HEK293 (cell line): ENCODE data around the gene ZNF648.

Source experiments
- CTCF ChIA-PET: fragments of 350-600 bp; formaldehyde crosslinking; extraction: SDS; loops from one replicate; lab custom pipeline; 2021; ENCODE audit warnings: antibody characterized with exemption; lab: Yijun Ruan, JAX
- POLR2A ChIA-PET: fragments of 300-600 bp; formaldehyde crosslinking; extraction: SDS; loops from one replicate; lab custom pipeline; 2020; ENCODE audit warnings: antibody characterized with exemption, inconsistent platforms; lab: Yijun Ruan, JAX
- H3K27ac ChIP-seq: fragments of 200-500 bp; sonication (Bioruptor generic); 2 replicates; pipeline ENCODE4 v1.5.1; 2014; ENCODE audit warnings: low read depth, low read length, control low read depth, inconsistent platforms; ENCODE audit errors: extremely low read depth
- H3K36me3 ChIP-seq, 2 experiments: fragments of 200-500 bp in 1 of 2; sonication (Bioruptor generic) in 1 of 2; 1 replicate in 1 of 2; 2 replicates in 1 of 2; pipeline ENCODE4 v1.5.1; 2014 to 2017; ENCODE audit warnings: inconsistent platforms in 2 of 2, low read length in 2 of 2; ENCODE audit not compliant: control insufficient read depth in 2 of 2, insufficient read depth in 1 of 2
- H3K4me1 ChIP-seq: fragments of 200-500 bp; sonication (Bioruptor generic); 2 replicates; pipeline ENCODE4 v1.5.1; 2014; ENCODE audit warnings: mild to moderate bottlenecking, low read length, inconsistent platforms; ENCODE audit not compliant: control insufficient read depth, insufficient read depth
- H3K4me3 ChIP-seq: 2 replicates; pipeline ENCODE4 v1.5.1; 2011; ENCODE audit warnings: low read depth, mild to moderate bottlenecking, control low read depth, low read length, moderate library complexity
- H3K9me3 ChIP-seq: fragments of 200-500 bp; sonication (Bioruptor generic); 2 replicates; pipeline ENCODE4 v1.5.1; 2014; ENCODE audit warnings: low read depth, low read length, inconsistent platforms; ENCODE audit not compliant: control insufficient read depth, insufficient read depth
- FEZF1 ChIP-seq: fragments of 450-650 bp; formaldehyde crosslinking; IDR thresholded peaks from 2 replicates; pipeline ENCODE4 v1.5.1; 2016; ENCODE audit warnings: missing biosample characterization, missing genetic modification characterization
- GFI1B ChIP-seq: fragments of 450-650 bp; formaldehyde crosslinking; IDR thresholded peaks from 2 replicates; pipeline ENCODE4 v1.5.1; 2016; ENCODE audit warnings: missing biosample characterization, missing genetic modification characterization
- GLI4 ChIP-seq: fragments of 450-650 bp; formaldehyde crosslinking; IDR thresholded peaks from 2 replicates; pipeline ENCODE4 v1.5.1; 2016; ENCODE audit warnings: missing biosample characterization, missing genetic modification characterization
- PRDM1 ChIP-seq: fragments of 450-650 bp; formaldehyde crosslinking; IDR thresholded peaks from 2 replicates; pipeline ENCODE4; 2016; ENCODE audit warnings: missing biosample characterization, missing genetic modification characterization
- SCRT1 ChIP-seq: fragments of 450-650 bp; formaldehyde crosslinking; IDR thresholded peaks from 2 replicates; pipeline ENCODE4 v1.5.1; 2016; ENCODE audit warnings: missing biosample characterization, missing genetic modification characterization, borderline replicate concordance
- WT1 ChIP-seq: fragments of 450-650 bp; formaldehyde crosslinking; IDR thresholded peaks from 2 replicates; pipeline ENCODE4 v1.5.1; 2016; ENCODE audit warnings: missing biosample characterization, missing genetic modification characterization
- ZBTB7A ChIP-seq: fragments of 450-650 bp; formaldehyde crosslinking; IDR thresholded peaks from 2 replicates; pipeline ENCODE4 v1.5.1; 2016; ENCODE audit warnings: low read depth, missing biosample characterization, missing genetic modification characterization
- ZEB2 ChIP-seq: fragments of 450-650 bp; formaldehyde crosslinking; IDR thresholded peaks from 2 replicates; pipeline ENCODE4 v1.5.1; 2016; ENCODE audit warnings: missing biosample characterization, missing genetic modification characterization
- ZFP41 ChIP-seq: fragments of 450-650 bp; formaldehyde crosslinking; IDR thresholded peaks from 2 replicates; pipeline ENCODE4 v1.5.1; 2016; ENCODE audit warnings: missing biosample characterization, missing genetic modification characterization, borderline replicate concordance
- ZNF19 ChIP-seq: fragments of 450-650 bp; formaldehyde crosslinking; IDR thresholded peaks from 2 replicates; pipeline ENCODE4; 2016; ENCODE audit warnings: missing biosample characterization, missing genetic modification characterization, low read depth
- ZNF2 ChIP-seq: fragments of 450-650 bp; formaldehyde crosslinking; IDR thresholded peaks from 2 replicates; pipeline ENCODE4 v1.5.1; 2016; ENCODE audit warnings: missing biosample characterization, missing genetic modification characterization
- ZNF266 ChIP-seq: fragments of 450-650 bp; formaldehyde crosslinking; IDR thresholded peaks from 2 replicates; pipeline ENCODE4 v1.5.1; 2016; ENCODE audit warnings: missing biosample characterization, missing genetic modification characterization, low read depth
- ZNF514 ChIP-seq: fragments of 450-650 bp; formaldehyde crosslinking; IDR thresholded peaks from 2 replicates; pipeline ENCODE4 v1.5.1; 2016; ENCODE audit warnings: missing biosample characterization, missing genetic modification characterization
- ZNF529 ChIP-seq: fragments of 450-650 bp; formaldehyde crosslinking; IDR thresholded peaks from 2 replicates; pipeline ENCODE4 v1.5.1; 2017; ENCODE audit warnings: missing genetic modification characterization, missing biosample characterization; ENCODE audit not compliant: insufficient replicate concordance
- ZNF555 ChIP-seq: fragments of 450-650 bp; formaldehyde crosslinking; conservative IDR thresholded peaks from 2 replicates; pipeline ENCODE4 v1.5.1; 2017; ENCODE audit warnings: missing biosample characterization, mild to moderate bottlenecking, missing genetic modification characterization, inconsistent platforms
- ZNF658 ChIP-seq: fragments of 450-650 bp; formaldehyde crosslinking; IDR thresholded peaks from 2 replicates; pipeline ENCODE4; 2016; ENCODE audit warnings: missing biosample characterization, missing genetic modification characterization
- ZNF701 ChIP-seq: fragments of 450-650 bp; formaldehyde crosslinking; IDR thresholded peaks from 2 replicates; pipeline ENCODE4 v1.5.1; 2016; ENCODE audit warnings: missing biosample characterization, missing genetic modification characterization
- ZNF707 ChIP-seq: fragments of 450-650 bp; formaldehyde crosslinking; IDR thresholded peaks from 2 replicates; pipeline ENCODE4 v1.5.1; 2016; ENCODE audit warnings: missing biosample characterization, missing genetic modification characterization
- TF ChIP-seq, protein P1 (sequence below): fragments of 450-650 bp; formaldehyde crosslinking; IDR thresholded peaks from 2 replicates; pipeline ENCODE4 v1.5.1; 2016; ENCODE audit warnings: missing biosample characterization, missing genetic modification characterization
- TF ChIP-seq, protein P2 (sequence below): fragments of 450-650 bp; formaldehyde crosslinking; conservative IDR thresholded peaks from 2 replicates; pipeline ENCODE4 v1.5.1; 2016; ENCODE audit warnings: low read depth, missing biosample characterization, missing genetic modification characterization
- TF ChIP-seq, protein P3 (sequence below): fragments of 450-650 bp; formaldehyde crosslinking; IDR thresholded peaks from 2 replicates; pipeline ENCODE4 v1.5.1; 2016; ENCODE audit warnings: missing biosample characterization, missing genetic modification characterization, borderline replicate concordance
- TF ChIP-seq, protein P4 (sequence below): fragments of 450-650 bp; formaldehyde crosslinking; IDR thresholded peaks from 2 replicates; pipeline ENCODE4 v1.5.1; 2017; ENCODE audit warnings: missing biosample characterization, missing genetic modification characterization

The ZNF648 gene

DNA sequence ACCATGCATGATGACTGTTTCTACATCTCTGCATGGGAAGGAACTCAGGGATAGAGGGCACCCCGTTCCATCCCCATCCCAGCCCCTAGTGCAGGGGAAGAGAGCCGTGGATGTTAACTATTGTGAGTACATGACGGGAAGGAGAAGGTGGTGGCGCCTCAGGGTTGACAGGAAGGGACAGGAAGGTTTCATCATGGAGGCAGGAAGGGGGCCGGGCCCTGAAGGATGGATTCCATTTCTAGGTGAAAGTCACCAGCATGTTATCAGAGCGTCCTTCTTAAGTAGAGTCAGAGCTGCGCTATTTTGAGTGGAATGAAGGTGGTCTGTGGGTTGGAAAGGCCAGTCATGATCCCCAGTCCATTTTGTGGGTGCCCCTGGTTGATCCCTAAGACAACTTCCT, 25.1 kb upstream of the ZNF648 start:
- no peak for TF ChIP-seq ZNF529
- TF ChIP-seq, protein P1, sequence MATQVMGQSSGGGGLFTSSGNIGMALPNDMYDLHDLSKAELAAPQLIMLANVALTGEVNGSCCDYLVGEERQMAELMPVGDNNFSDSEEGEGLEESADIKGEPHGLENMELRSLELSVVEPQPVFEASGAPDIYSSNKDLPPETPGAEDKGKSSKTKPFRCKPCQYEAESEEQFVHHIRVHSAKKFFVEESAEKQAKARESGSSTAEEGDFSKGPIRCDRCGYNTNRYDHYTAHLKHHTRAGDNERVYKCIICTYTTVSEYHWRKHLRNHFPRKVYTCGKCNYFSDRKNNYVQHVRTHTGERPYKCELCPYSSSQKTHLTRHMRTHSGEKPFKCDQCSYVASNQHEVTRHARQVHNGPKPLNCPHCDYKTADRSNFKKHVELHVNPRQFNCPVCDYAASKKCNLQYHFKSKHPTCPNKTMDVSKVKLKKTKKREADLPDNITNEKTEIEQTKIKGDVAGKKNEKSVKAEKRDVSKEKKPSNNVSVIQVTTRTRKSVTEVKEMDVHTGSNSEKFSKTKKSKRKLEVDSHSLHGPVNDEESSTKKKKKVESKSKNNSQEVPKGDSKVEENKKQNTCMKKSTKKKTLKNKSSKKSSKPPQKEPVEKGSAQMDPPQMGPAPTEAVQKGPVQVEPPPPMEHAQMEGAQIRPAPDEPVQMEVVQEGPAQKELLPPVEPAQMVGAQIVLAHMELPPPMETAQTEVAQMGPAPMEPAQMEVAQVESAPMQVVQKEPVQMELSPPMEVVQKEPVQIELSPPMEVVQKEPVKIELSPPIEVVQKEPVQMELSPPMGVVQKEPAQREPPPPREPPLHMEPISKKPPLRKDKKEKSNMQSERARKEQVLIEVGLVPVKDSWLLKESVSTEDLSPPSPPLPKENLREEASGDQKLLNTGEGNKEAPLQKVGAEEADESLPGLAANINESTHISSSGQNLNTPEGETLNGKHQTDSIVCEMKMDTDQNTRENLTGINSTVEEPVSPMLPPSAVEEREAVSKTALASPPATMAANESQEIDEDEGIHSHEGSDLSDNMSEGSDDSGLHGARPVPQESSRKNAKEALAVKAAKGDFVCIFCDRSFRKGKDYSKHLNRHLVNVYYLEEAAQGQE (tag by site-specific recombination) = no peak
- no peak for TF ChIP-seq ZNF658 (tag by site-specific recombination)
- no peak for TF ChIP-seq PRDM1 (tag by site-specific recombination)
- TF ChIP-seq ZNF701 (tag by site-specific recombination) = no peak
- no peak for TF ChIP-seq ZNF19 (tag by site-specific recombination)
- no peak for TF ChIP-seq ZBTB7A (tag by site-specific recombination)
- TF ChIP-seq WT1 (tag by site-specific recombination) = no peak
- no peak for TF ChIP-seq ZNF514 (tag by site-specific recombination)
- no peak for TF ChIP-seq GLI4 (tag by site-specific recombination)
- TF ChIP-seq FEZF1 (tag by site-specific recombination) = no peak
- no peak for TF ChIP-seq ZNF707 (tag by site-specific recombination)
- TF ChIP-seq ZNF266 (tag by site-specific recombination) = no peak
- no peak for TF ChIP-seq ZEB2 (tag by site-specific recombination)
- no peak for TF ChIP-seq GFI1B (tag by site-specific recombination)
- ChIA-PET CTCF (interaction anchor here (0.7 to 4.9 kb wide), 5 partner anchors 10 to 508 kb away, joined by 3 to 80 read pairs (median 20); no protein-coding TSS in a partner anchor), POLR2A (interaction anchor here (1.0 kb wide), 1 partner anchor 305 kb away, joined by 3 read pairs; the partner anchor contains the start of gene GLUL)
- Histone ChIP-seq H3K4me3 (no peak overlapping the region), H3K4me1 (no peaks in the 10 kb centered on the region), H3K9me3 (no peaks in the 10 kb centered on the region), H3K36me3 (no peaks in the 10 kb centered on the region), H3K27ac (no peak overlapping the region)

DNA sequence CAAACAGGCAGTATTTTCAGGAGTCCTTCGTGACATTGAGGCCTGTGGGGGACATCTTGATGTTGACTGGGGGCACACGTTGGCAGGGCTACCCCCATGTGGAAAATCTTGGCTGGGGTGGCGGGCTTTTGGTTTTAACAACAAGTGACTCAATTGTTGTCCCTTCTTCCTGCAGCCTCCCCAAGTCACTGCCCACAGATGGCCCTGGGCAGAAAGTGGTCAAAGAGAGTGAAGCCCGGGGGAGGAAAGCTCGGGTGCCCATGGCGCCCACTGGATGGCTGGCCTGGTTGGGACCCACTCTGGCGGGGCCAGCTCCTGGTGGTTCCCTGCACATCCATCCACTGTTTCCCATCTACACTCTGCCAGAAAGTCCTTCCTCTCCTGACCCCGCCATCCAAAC, 24.6 kb upstream of the ZNF648 start:
- CTCF ChIA-PET = interaction anchor here (0.7 to 4.9 kb wide), 10 partner anchors 13 to 699 kb away, joined by 3 to 80 read pairs (median 6); no protein-coding TSS in a partner anchor
- no peaks in the 10 kb centered on the region for H3K36me3 ChIP-seq
- H3K9me3 ChIP-seq = no peaks in the 10 kb centered on the region
- POLR2A ChIA-PET = interaction anchor here (1.0 kb wide), 1 partner anchor 306 kb away, joined by 3 read pairs; the partner anchor contains the start of gene GLUL
- no peaks in the 10 kb centered on the region for H3K4me1 ChIP-seq
- H3K27ac ChIP-seq = no peak overlapping the region
- H3K4me3 ChIP-seq = no peak overlapping the region
- TF ChIP-seq, protein P2, sequence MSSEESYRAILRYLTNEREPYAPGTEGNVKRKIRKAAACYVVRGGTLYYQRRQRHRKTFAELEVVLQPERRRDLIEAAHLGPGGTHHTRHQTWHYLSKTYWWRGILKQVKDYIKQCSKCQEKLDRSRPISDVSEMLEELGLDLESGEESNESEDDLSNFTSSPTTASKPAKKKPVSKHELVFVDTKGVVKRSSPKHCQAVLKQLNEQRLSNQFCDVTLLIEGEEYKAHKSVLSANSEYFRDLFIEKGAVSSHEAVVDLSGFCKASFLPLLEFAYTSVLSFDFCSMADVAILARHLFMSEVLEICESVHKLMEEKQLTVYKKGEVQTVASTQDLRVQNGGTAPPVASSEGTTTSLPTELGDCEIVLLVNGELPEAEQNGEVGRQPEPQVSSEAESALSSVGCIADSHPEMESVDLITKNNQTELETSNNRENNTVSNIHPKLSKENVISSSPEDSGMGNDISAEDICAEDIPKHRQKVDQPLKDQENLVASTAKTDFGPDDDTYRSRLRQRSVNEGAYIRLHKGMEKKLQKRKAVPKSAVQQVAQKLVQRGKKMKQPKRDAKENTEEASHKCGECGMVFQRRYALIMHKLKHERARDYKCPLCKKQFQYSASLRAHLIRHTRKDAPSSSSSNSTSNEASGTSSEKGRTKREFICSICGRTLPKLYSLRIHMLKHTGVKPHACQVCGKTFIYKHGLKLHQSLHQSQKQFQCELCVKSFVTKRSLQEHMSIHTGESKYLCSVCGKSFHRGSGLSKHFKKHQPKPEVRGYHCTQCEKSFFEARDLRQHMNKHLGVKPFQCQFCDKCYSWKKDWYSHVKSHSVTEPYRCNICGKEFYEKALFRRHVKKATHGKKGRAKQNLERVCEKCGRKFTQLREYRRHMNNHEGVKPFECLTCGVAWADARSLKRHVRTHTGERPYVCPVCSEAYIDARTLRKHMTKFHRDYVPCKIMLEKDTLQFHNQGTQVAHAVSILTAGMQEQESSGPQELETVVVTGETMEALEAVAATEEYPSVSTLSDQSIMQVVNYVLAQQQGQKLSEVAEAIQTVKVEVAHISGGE (tag by site-specific recombination) = no peak
- TF ChIP-seq, protein P3, sequence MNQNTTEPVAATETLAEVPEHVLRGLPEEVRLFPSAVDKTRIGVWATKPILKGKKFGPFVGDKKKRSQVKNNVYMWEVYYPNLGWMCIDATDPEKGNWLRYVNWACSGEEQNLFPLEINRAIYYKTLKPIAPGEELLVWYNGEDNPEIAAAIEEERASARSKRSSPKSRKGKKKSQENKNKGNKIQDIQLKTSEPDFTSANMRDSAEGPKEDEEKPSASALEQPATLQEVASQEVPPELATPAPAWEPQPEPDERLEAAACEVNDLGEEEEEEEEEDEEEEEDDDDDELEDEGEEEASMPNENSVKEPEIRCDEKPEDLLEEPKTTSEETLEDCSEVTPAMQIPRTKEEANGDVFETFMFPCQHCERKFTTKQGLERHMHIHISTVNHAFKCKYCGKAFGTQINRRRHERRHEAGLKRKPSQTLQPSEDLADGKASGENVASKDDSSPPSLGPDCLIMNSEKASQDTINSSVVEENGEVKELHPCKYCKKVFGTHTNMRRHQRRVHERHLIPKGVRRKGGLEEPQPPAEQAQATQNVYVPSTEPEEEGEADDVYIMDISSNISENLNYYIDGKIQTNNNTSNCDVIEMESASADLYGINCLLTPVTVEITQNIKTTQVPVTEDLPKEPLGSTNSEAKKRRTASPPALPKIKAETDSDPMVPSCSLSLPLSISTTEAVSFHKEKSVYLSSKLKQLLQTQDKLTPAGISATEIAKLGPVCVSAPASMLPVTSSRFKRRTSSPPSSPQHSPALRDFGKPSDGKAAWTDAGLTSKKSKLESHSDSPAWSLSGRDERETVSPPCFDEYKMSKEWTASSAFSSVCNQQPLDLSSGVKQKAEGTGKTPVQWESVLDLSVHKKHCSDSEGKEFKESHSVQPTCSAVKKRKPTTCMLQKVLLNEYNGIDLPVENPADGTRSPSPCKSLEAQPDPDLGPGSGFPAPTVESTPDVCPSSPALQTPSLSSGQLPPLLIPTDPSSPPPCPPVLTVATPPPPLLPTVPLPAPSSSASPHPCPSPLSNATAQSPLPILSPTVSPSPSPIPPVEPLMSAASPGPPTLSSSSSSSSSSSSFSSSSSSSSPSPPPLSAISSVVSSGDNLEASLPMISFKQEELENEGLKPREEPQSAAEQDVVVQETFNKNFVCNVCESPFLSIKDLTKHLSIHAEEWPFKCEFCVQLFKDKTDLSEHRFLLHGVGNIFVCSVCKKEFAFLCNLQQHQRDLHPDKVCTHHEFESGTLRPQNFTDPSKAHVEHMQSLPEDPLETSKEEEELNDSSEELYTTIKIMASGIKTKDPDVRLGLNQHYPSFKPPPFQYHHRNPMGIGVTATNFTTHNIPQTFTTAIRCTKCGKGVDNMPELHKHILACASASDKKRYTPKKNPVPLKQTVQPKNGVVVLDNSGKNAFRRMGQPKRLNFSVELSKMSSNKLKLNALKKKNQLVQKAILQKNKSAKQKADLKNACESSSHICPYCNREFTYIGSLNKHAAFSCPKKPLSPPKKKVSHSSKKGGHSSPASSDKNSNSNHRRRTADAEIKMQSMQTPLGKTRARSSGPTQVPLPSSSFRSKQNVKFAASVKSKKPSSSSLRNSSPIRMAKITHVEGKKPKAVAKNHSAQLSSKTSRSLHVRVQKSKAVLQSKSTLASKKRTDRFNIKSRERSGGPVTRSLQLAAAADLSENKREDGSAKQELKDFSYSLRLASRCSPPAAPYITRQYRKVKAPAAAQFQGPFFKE = no peak
- TF ChIP-seq ZFP41 (tag by site-specific recombination) (no peak), ZNF2 (tag by site-specific recombination) (no peak), SCRT1 (tag by site-specific recombination) (no peak), ZNF555 (tag by site-specific recombination) (no peak)
- TF ChIP-seq, protein P4, sequence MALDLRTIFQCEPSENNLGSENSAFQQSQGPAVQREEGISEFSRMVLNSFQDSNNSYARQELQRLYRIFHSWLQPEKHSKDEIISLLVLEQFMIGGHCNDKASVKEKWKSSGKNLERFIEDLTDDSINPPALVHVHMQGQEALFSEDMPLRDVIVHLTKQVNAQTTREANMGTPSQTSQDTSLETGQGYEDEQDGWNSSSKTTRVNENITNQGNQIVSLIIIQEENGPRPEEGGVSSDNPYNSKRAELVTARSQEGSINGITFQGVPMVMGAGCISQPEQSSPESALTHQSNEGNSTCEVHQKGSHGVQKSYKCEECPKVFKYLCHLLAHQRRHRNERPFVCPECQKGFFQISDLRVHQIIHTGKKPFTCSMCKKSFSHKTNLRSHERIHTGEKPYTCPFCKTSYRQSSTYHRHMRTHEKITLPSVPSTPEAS = no peak
